Measurements from ENCODE around the gene OGA.

OGA gene

GRCh38 chr10:101763141-101763846 lies 55.0 kb downstream of the OGA start:
- no peak overlapping the region for H3K4me3 ChIP-seq (ENCODE audit: low read depth, low read length)
- POLR2A ChIA-PET = no interaction called here
- CTCF ChIA-PET = interaction anchor here (2.5 kb wide), 1 partner anchor 18 kb away, joined by 10 read pairs; no protein-coding TSS in a partner anchor
- no peak for TF ChIP-seq CTCF (IDR thresholded peaks at IDR 0.05; ENCODE audit: insufficient read depth, low read length, missing control alignments)
- DNase-seq (ENCODE audit: low read depth, low spot score) = no peak

GRCh38 chr10:101762736-101763135 lies 55.5 kb downstream of the OGA start:
- TF ChIP-seq CTCF (IDR thresholded peaks at IDR 0.05; ENCODE audit: insufficient read depth, low read length, missing control alignments) = no peak
- ChIA-PET POLR2A (no interaction called here), CTCF (interaction anchor here (2.5 kb wide), 1 partner anchor 18 kb away, joined by 10 read pairs; no protein-coding TSS in a partner anchor)
- DNase-seq (ENCODE audit: low read depth, low spot score) = no peak
- H3K4me3 ChIP-seq (ENCODE audit: low read depth, low read length) = no peak overlapping the region

GRCh38 chr10:101761226-101761625 lies 57.0 kb downstream of the OGA start:
- ChIA-PET POLR2A (no interaction called here), CTCF (interaction anchor here (1.2 to 4.6 kb wide), 2 partner anchors 20 to 159 kb away, joined by 4 to 28 read pairs; no protein-coding TSS in a partner anchor)
- DNase-seq (ENCODE audit: low read depth, low spot score) = no peak
- H3K4me3 ChIP-seq (ENCODE audit: low read depth, low read length) = no peak overlapping the region
- no peak for TF ChIP-seq CTCF (IDR thresholded peaks at IDR 0.05; ENCODE audit: insufficient read depth, low read length, missing control alignments)

GRCh38 chr10:101760510-101760909 lies 57.7 kb downstream of the OGA start:
- no peak for TF ChIP-seq CTCF (IDR thresholded peaks at IDR 0.05; ENCODE audit: insufficient read depth, low read length, missing control alignments)
- no peak for DNase-seq (ENCODE audit: low read depth, low spot score)
- no peak overlapping the region for H3K4me3 ChIP-seq (ENCODE audit: low read depth, low read length)
- POLR2A ChIA-PET = no interaction called here
- CTCF ChIA-PET = interaction anchor here (1.1 to 4.6 kb wide), 2 partner anchors 13 to 21 kb away, joined by 3 to 28 read pairs; no protein-coding TSS in a partner anchor

- ChIA-PET CTCF (interaction anchor here (0.7 to 4.6 kb wide), 4 partner anchors 13 to 313 kb away, joined by 3 to 28 read pairs (median 4); no protein-coding TSS in a partner anchor), POLR2A (no interaction called here)
- TF ChIP-seq CTCF (IDR thresholded peaks at IDR 0.05; ENCODE audit: insufficient read depth, low read length, missing control alignments) = no peak
- DNase-seq (ENCODE audit: low read depth, low spot score) = no peak
- no peak overlapping the region for H3K4me3 ChIP-seq (ENCODE audit: low read depth, low read length)
Measured at GRCh38 chr10:101759309-101760247, 58.7 kb downstream of the OGA start.

GRCh38 chr10:101758858-101759257 lies 59.4 kb downstream of the OGA start:
- ChIA-PET POLR2A (no interaction called here), CTCF (interaction anchor here (1.5 to 4.6 kb wide), 3 partner anchors 14 to 156 kb away, joined by 6 to 28 read pairs (median 6); no protein-coding TSS in a partner anchor)
- no peak for DNase-seq (ENCODE audit: low read depth, low spot score)
- no peak for TF ChIP-seq CTCF (IDR thresholded peaks at IDR 0.05; ENCODE audit: insufficient read depth, low read length, missing control alignments)
- no peak overlapping the region for H3K4me3 ChIP-seq (ENCODE audit: low read depth, low read length)
